Suppressor macrophage (primary cell): ENCODE results near the gene MOSPD3.

ENCODE experiments used
- DNase-seq, 4 experiments: peaks; one replicate each; pipeline ENCODE4 v3.0.0-alpha.2; 2020 to 2022

Gene MOSPD3

GRCh38 chr7:100595188-100595587, 17.2 kb upstream of the MOSPD3 start:
- no peak for DNase-seq

GRCh38 chr7:100598425-100598824, 13.9 kb upstream of the MOSPD3 start:
- no peak for DNase-seq

GRCh38 chr7:100599911-100600729, 12.2 kb upstream of the MOSPD3 start:
- DNase-seq = no peak

- DNase-seq = no peak
Measured at GRCh38 chr7:100600730-100601038, 11.7 kb upstream of the MOSPD3 start.

GRCh38 chr7:100602889-100603725, 9.2 kb upstream of the MOSPD3 start:
- DNase-seq = no peak

GRCh38 chr7:100603726-100604027, 8.7 kb upstream of the MOSPD3 start:
- DNase-seq = no peak

GRCh38 chr7:100604028-100604975, 8.0 kb upstream of the MOSPD3 start:
- peak; percentile 79 to 93 (median 86) for DNase-seq

GRCh38 chr7:100604976-100605911, 7.1 kb upstream of the MOSPD3 start:
- DNase-seq = peak; percentile 57 to 84 (median 72)

GRCh38 chr7:100606313-100606712, 6.0 kb upstream of the MOSPD3 start:
- DNase-seq = no peak

GRCh38 chr7:100607111-100607510, 5.2 kb upstream of the MOSPD3 start:
- no peak for DNase-seq

- peak in 3 of 4 experiments; percentile 21 to 57 (median 52) for DNase-seq
Measured at GRCh38 chr7:100609958-100610357, 2.4 kb upstream of the MOSPD3 start.

GRCh38 chr7:100612730-100613390, 520 bp downstream of the MOSPD3 start:
- DNase-seq = no peak

- DNase-seq = peak in 3 of 4 experiments; percentile 12 to 60 (median 56)
Measured at GRCh38 chr7:100613412-100614175, 1.3 kb downstream of the MOSPD3 start.

GRCh38 chr7:100614308-100614861, 2.0 kb downstream of the MOSPD3 start:
- no peak for DNase-seq

- no peak for DNase-seq
Measured at GRCh38 chr7:100620239-100620638, 7.9 kb downstream of the MOSPD3 start.

GRCh38 chr7:100620804-100621203, 8.5 kb downstream of the MOSPD3 start:
- DNase-seq = no peak

- no peak for DNase-seq
Measured at GRCh38 chr7:100621554-100621953, 9.2 kb downstream of the MOSPD3 start.

GRCh38 chr7:100623951-100624824, 11.8 kb downstream of the MOSPD3 start:
- no peak for DNase-seq

GRCh38 chr7:100626055-100626454, 13.7 kb downstream of the MOSPD3 start:
- no peak for DNase-seq
